GM19240 (cell line): ENCODE results near the gene IL32.

Experiments
- DNase-seq: peaks from one replicate; pipeline ENCODE4 v3.0.0; 2011; ENCODE audit warnings: low spot score; ENCODE audit not compliant: insufficient read length

The IL32 gene

GRCh38 chr16:3065069-3065741 is at the start of gene IL32:
TSS of gene IL32 (plus strand) at chr16:3065640. CDS start at chr16:3065812, 172 bp downstream.
- no peak for DNase-seq

- no peak for DNase-seq
These were observed 49.4 kb upstream of the IL32 start for GRCh38 chr16:3015865-3016521.

- no peak for DNase-seq
These were observed 48.1 kb upstream of the IL32 start for GRCh38 chr16:3017344-3017743.

GRCh38 chr16:3017794-3018506 is 47.5 kb upstream of the IL32 start, which contains the start of gene CLDN6:
TSS of gene CLDN6 (minus strand) at chr16:3018183. CDS start at chr16:3016021, 2,162 bp downstream.
- DNase-seq: no peak

- DNase-seq: no peak
These were observed 45.7 kb upstream of the IL32 start for GRCh38 chr16:3019594-3020246.

GRCh38 chr16:3020247-3020603 is 45.2 kb upstream of the IL32 start, which contains the start of gene TNFRSF12A:
TSS of gene TNFRSF12A (plus strand) at chr16:3020368. CDS start at chr16:3020398, 30 bp downstream.
- peak; percentile 85 for DNase-seq

- no peak for DNase-seq
These were observed 44.6 kb upstream of the IL32 start for GRCh38 chr16:3020604-3021448.

- DNase-seq: peak; percentile 74
These were observed 43.8 kb upstream of the IL32 start for GRCh38 chr16:3021449-3022207.

- DNase-seq: no peak
These were observed 43.2 kb upstream of the IL32 start for GRCh38 chr16:3022208-3022683.

GRCh38 chr16:3022684-3023414 is 42.6 kb upstream of the IL32 start:
- DNase-seq: no peak

GRCh38 chr16:3023415-3023668 is 42.1 kb upstream of the IL32 start:
- DNase-seq: no peak

- DNase-seq: peak; percentile 97
These were observed 41.6 kb upstream of the IL32 start, which contains the start of the genes HCFC1R1 and THOC6 for GRCh38 chr16:3023669-3024478. TSS of gene HCFC1R1 (minus strand) at chr16:3023942. CDS start at chr16:3023941, 1 bp downstream. TSS of gene THOC6 (plus strand) at chr16:3024035. CDS start at chr16:3024327, 292 bp downstream.

GRCh38 chr16:3025032-3026002 is 40.1 kb upstream of the IL32 start:
- DNase-seq: no peak

- DNase-seq: no peak
These were observed 39.4 kb upstream of the IL32 start for GRCh38 chr16:3026003-3026378.

- no peak for DNase-seq
These were observed 38.6 kb upstream of the IL32 start for GRCh38 chr16:3026609-3027488.

GRCh38 chr16:3027489-3027795 is 38.0 kb upstream of the IL32 start:
- DNase-seq: no peak
